ENCODE data around the gene PADI2.

PADI2 gene

DNA sequence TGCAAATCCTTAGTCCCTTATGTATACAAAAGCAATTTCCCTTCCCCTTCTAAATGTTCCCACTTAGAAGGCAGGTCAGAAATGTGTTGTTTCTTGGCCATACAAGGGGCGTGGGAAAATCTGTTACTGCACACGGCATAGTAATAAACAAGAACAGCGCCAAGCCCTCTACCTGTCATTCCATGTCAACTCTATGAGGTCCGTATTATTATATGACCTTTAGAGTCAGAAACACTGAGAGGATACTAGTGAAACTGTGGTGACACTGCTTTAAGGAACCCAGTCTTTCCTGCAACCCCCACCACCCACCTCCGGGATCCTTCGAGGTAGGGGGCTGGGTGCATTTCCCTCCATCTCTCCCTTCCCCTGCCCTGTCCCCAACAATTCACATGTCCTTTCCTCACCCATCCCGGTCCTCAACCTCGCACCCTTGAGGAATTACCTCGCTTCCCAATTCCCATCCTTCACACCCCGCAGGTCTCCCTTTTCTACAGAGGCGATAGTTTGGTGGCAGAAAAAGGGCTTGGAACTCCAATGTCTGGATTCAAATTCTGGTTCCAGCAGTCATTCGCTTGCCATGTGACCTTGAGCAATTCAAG, 66.1 kb downstream of the PADI2 start:
- no peak for TF ChIP-seq EZH2phosphoT487 (IDR thresholded peaks at IDR 0.05; ENCODE audit: borderline replicate concordance)
- TF ChIP-seq, protein P1, sequence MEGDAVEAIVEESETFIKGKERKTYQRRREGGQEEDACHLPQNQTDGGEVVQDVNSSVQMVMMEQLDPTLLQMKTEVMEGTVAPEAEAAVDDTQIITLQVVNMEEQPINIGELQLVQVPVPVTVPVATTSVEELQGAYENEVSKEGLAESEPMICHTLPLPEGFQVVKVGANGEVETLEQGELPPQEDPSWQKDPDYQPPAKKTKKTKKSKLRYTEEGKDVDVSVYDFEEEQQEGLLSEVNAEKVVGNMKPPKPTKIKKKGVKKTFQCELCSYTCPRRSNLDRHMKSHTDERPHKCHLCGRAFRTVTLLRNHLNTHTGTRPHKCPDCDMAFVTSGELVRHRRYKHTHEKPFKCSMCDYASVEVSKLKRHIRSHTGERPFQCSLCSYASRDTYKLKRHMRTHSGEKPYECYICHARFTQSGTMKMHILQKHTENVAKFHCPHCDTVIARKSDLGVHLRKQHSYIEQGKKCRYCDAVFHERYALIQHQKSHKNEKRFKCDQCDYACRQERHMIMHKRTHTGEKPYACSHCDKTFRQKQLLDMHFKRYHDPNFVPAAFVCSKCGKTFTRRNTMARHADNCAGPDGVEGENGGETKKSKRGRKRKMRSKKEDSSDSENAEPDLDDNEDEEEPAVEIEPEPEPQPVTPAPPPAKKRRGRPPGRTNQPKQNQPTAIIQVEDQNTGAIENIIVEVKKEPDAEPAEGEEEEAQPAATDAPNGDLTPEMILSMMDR (conservative IDR thresholded peaks at IDR 0.05; ENCODE audit: low read length) = no peak
- peaks cover 12% of the 10 kb centered on the region for H3K4me1 ChIP-seq (ENCODE audit: insufficient read depth, low read length, poor library complexity, severe bottlenecking)
- H3K9me3 ChIP-seq (ENCODE audit: insufficient read depth, low read depth, low read length) = no peaks in the 10 kb centered on the region
- H3K79me2 ChIP-seq (ENCODE audit: insufficient read depth, low read length) = peaks cover 40% of the 10 kb centered on the region
- H3K27me3 ChIP-seq (ENCODE audit: insufficient read depth, low read length, poor library complexity, severe bottlenecking) = no peaks in the 10 kb centered on the region
- peaks cover 5% of the 10 kb centered on the region; the same call in 1 of the 2 replicates for H3K36me3 ChIP-seq (ENCODE audit: insufficient read depth, low read length)
- H3K4me2 ChIP-seq (ENCODE audit: low read depth, low read length, poor library complexity, severe bottlenecking) = peak overlapping the region; percentile 94
- H3K4me3 ChIP-seq (ENCODE audit: low read length, poor library complexity, severe bottlenecking) = peak overlapping the region; percentile 96
- H3K9ac ChIP-seq (ENCODE audit: low read depth, low read length, poor library complexity, severe bottlenecking) = peak overlapping the region; percentile 84
- H2AFZ ChIP-seq (ENCODE audit: low read length) = peak overlapping the region; percentile 18; the same call in 1 of the 2 replicates
- H3K9me2 ChIP-seq (replicated peaks; ENCODE audit: low read depth, low read length) = no peaks in the 10 kb centered on the region
- H3F3A ChIP-seq (ENCODE audit: low read depth) = no peaks in the 10 kb centered on the region
- H4K20me1 ChIP-seq (ENCODE audit: insufficient read depth, low read length, poor library complexity, severe bottlenecking) = no peaks in the 10 kb centered on the region

DNA sequence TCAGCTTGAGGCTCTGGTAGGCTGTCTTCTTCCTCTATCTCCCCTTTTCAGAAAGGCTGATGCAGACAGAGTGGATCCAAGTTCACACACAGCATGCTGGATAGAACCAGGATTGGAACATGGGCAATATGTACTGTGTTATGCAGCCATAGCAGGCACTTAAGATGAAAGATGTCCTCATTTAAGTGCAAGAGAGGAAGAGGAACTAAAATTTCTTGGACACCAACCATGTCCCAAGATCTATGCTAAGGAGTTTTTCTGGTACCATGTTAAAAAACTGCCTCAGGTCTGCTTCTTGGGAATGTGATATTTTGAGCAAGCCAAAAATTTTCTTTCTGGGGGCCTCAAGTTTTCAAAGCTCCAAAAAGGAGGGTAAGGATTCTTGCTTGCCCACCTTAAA, 66.6 kb downstream of the PADI2 start:
- Histone ChIP-seq H4K20me1 (ENCODE audit: insufficient read depth, low read length, poor library complexity, severe bottlenecking) (no peaks in the 10 kb centered on the region), H3K9me3 (ENCODE audit: insufficient read depth, low read depth, low read length) (no peaks in the 10 kb centered on the region), H3K36me3 (ENCODE audit: insufficient read depth, low read length) (peaks cover 5% of the 10 kb centered on the region; the same call in 1 of the 2 replicates), H3K27me3 (ENCODE audit: insufficient read depth, low read length, poor library complexity, severe bottlenecking) (no peaks in the 10 kb centered on the region), H2AFZ (ENCODE audit: low read length) (no peak overlapping the region), H3F3A (ENCODE audit: low read depth) (no peaks in the 10 kb centered on the region), H3K9ac (ENCODE audit: low read depth, low read length, poor library complexity, severe bottlenecking) (peak overlapping the region; percentile 84), H3K4me2 (ENCODE audit: low read depth, low read length, poor library complexity, severe bottlenecking) (peak overlapping the region; percentile 94), H3K4me1 (ENCODE audit: insufficient read depth, low read length, poor library complexity, severe bottlenecking) (peaks cover 12% of the 10 kb centered on the region), H3K4me3 (ENCODE audit: low read length, poor library complexity, severe bottlenecking) (peak overlapping the region; percentile 96), H3K9me2 (replicated peaks; ENCODE audit: low read depth, low read length) (no peaks in the 10 kb centered on the region), H3K79me2 (ENCODE audit: insufficient read depth, low read length) (peaks cover 44% of the 10 kb centered on the region)
- TF ChIP-seq, protein P1 (conservative IDR thresholded peaks at IDR 0.05; ENCODE audit: low read length) = no peak
- TF ChIP-seq EZH2phosphoT487 (IDR thresholded peaks at IDR 0.05; ENCODE audit: borderline replicate concordance) = no peak

DNA sequence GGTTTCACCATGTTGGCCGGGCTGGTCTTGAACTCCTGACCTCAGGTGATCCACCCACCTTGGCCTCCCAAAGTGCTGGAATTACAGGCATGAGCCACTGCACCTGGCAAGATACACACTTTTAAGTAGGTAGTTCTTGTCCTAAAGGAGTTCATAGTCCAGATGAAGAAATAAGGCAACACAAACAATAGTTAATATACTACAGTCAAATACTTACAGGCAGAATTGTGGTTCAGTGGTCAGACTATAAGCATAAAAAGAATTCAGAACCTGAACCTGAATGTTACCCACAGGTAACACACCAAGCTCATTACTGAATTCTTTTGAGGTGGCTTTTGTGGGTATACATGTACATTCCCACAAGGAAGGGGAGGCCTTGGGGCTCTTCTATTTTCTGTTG, 67.2 kb downstream of the PADI2 start:
- Histone ChIP-seq H3K36me3 (ENCODE audit: insufficient read depth, low read length) (peaks cover 5% of the 10 kb centered on the region; the same call in 1 of the 2 replicates), H3K27me3 (ENCODE audit: insufficient read depth, low read length, poor library complexity, severe bottlenecking) (no peaks in the 10 kb centered on the region), H3K9me2 (replicated peaks; ENCODE audit: low read depth, low read length) (no peaks in the 10 kb centered on the region), H3K4me1 (ENCODE audit: insufficient read depth, low read length, poor library complexity, severe bottlenecking) (peaks cover 12% of the 10 kb centered on the region), H2AFZ (ENCODE audit: low read length) (no peak overlapping the region), H3K9ac (ENCODE audit: low read depth, low read length, poor library complexity, severe bottlenecking) (peak overlapping the region; percentile 84), H3F3A (ENCODE audit: low read depth) (no peaks in the 10 kb centered on the region), H3K4me2 (ENCODE audit: low read depth, low read length, poor library complexity, severe bottlenecking) (peak overlapping the region; percentile 94), H3K9me3 (ENCODE audit: insufficient read depth, low read depth, low read length) (no peaks in the 10 kb centered on the region), H3K4me3 (ENCODE audit: low read length, poor library complexity, severe bottlenecking) (peak overlapping the region; percentile 96), H4K20me1 (ENCODE audit: insufficient read depth, low read length, poor library complexity, severe bottlenecking) (no peaks in the 10 kb centered on the region), H3K79me2 (ENCODE audit: insufficient read depth, low read length) (peaks cover 44% of the 10 kb centered on the region)
- TF ChIP-seq, protein P1 (conservative IDR thresholded peaks at IDR 0.05; ENCODE audit: low read length) = no peak
- no peak for TF ChIP-seq EZH2phosphoT487 (IDR thresholded peaks at IDR 0.05; ENCODE audit: borderline replicate concordance)

Measured in Loucy (cell line).